GM19023 (cell line): ENCODE results near the gene TRIM56.
"Not testable (repeated sequence)": the region's sequence is repeated elsewhere in the genome, so short reads cannot be mapped to it uniquely, and the experiment has no call there.

Experiments
- ATAC-seq: cut with Tn5 transposase; IDR thresholded peaks from one replicate; pipeline ENCODE4 v1.9.1; 2021; ENCODE audit warnings: mild to moderate bottlenecking, moderate library complexity; ENCODE audit not compliant: unreplicated experiment

TRIM56 gene

DNA sequence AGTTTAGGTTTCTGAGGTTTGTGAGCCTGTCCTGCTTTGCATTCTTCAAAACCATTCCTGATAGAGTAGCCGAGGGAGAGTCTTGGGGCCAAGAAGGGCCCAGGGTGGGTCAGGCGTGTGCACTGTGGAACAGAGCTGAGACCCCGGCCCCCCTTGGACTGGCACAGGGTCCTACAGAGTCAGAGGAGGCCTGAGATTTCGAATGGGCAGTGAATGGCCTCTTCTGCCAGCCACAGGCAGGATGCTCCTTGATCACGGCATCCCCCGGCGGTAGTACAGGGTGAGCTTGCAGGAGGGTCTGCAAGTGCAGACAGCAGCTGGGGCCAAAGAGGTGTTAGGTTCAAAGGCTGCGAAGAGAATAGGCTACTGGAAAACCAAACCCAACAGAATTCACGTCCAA lies 4.6 kb downstream of the TRIM56 start:
- ATAC-seq: no peak

DNA sequence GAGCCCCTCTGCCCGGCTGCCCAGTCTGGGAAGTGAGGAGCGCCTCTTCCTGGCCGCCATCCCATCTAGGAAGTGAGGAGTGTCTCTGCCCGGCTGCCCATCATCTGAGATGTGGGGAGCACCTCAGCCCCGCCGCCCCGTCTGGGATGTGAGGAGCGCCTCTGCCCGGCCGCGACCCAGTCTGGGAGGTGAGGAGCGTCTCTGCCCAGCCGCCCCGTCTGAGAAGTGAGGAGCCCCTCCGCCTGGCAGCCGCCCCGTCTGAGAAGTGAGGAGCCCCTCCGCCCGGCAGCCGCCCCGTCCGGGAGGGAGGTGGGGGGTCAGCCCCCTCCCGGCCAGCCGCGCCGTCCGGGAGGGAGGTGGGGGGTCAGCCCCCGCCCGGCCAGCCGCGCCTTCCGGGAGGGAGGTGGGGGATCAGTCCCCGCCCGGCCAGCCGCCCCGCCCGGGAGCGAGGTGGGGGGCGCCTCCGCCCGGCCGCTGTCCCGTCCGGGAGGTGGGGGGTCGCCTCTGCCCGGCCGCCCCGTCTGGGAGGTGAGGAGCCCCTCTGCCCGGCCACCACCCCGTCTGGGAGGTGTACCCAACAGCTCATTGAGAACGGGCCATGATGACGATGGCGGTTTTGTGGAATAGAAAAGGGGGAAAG lies 7.1 kb downstream of the TRIM56 start:
- not testable (repeated sequence) for ATAC-seq

DNA sequence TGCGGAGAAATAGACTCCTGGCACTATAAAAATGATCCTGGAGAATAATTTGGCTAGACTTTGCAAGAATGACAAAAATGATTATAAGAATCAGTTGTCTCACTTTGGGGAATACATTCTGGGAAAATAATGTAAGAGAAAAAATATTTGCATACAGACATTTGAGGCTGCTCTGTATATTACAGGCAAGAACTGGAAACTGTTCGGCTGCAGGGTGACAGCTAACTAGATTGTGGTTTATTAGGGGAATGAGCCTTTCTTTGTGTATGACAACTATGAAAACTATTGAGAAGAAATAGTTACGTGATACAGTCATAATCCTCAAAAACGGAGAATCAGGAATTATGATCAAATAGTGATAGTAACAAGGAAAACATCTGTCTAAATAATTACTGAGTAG lies 8.6 kb downstream of the TRIM56 start:
- ATAC-seq: no peak

DNA sequence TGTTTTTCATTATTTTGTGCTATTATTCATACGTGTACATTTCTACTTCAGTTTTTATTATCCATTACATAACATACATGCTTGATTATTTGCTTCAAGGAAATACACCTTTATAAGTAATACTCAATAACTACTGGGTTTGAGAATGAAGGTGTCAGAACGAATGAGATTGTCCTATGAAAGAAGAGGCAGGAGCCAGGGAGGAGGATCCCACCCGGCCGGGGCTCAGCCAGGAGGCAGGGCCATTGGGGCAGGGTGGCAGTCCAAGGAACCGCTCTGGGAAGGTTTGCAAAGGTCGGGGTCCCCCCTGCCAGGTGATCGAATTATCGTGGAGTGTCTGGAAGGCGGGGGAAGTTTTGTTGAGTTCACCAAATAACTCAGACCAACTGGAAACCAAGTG lies 9.1 kb downstream of the TRIM56 start:
- no peak for ATAC-seq

DNA sequence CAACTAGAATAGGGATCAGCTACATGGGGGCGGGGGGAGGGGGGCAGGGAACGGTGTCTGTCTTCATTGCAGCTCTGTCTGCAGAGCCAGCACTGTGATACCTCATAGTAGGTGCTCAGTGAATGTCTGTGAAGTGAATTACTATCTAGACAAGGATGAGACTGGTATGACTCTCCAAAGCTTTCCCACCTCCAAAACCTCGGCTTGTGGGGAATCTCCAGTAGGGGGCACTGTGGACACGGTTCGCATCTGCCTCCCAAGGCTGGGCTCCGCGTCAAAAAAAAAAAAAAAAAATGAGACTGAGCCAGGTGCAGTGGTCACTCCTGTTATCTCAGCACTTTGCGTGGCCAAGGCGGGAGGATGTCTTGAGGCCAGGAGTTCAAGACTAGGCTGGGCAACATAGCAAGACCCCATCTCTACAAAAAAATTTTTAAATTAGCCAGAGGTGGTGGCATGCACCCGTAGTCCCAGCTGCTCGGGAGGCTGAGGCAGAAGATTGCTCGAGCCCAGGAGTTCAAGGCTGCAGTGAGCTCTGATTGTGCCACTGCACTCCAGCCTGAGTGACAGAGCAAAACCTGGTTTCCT lies 9.6 kb downstream of the TRIM56 start:
- ATAC-seq: no peak

DNA sequence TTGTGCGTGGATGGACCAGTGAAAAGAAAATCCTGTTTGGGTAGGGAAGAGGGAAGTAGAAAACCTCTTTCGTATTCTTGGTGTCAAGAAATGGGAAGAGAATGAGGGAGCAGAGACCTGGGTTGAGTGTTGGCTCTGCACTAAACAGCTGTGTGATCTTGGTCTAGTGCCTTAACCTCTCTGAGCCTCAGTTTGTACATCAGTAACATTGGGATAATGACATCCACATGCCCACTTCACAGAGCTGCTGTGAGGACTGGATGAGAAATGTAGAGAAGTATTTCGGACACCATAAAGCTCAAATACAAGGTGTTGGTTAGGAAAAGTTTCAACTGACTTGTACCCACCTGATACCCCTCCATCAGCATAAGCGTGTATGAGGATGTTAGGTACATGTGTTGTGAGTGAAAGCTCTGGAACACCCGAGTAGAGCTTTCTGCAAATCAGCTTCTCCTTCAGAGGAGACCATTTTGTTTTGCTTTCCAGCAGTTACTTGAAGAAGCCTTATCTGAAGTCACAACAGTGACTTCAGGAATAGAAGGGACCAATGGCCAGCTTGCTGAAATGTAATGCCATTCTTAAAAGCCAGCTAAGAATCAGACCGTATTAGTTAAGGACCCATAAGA lies 11.2 kb downstream of the TRIM56 start:
- no peak for ATAC-seq

DNA sequence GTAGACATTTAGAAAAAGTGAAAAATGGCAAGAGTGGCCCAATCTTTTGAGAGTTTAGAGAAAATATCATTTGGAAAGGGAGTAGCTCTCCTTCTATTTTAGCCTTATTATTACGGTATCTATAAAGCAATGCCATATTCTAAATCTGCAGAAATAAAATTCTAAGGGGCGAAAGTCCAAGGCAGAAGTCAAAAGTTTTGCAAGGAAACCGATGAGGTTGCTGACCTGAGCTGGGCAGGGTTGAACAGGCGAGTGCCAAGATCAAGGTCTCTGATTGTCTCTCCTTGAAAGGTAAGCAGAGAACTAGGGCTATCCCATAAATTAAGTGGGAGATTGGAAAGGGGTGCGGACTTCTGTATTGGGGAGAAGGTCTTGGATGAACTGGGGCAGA lies 11.7 kb downstream of the TRIM56 start:
- ATAC-seq: no peak

DNA sequence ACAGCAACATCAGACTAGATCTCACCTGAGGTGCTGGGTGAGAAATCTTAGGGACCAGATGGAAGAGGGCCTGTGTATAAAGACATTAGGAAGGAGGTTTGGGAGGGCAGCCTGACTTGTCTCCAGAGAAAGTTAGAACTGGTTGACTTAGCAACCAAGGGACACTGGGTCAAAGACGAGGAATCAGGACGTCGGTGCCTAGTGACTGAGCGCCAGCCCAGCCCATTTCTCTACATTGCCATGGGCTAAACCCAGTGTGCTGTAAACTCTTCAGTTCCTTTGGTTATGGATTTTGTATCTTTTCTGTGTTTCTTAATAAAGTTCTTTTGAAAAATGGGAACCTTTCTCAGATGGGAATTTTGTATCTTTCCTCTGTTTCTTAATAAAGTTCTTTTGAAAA lies 12.3 kb downstream of the TRIM56 start:
- no peak for ATAC-seq

DNA sequence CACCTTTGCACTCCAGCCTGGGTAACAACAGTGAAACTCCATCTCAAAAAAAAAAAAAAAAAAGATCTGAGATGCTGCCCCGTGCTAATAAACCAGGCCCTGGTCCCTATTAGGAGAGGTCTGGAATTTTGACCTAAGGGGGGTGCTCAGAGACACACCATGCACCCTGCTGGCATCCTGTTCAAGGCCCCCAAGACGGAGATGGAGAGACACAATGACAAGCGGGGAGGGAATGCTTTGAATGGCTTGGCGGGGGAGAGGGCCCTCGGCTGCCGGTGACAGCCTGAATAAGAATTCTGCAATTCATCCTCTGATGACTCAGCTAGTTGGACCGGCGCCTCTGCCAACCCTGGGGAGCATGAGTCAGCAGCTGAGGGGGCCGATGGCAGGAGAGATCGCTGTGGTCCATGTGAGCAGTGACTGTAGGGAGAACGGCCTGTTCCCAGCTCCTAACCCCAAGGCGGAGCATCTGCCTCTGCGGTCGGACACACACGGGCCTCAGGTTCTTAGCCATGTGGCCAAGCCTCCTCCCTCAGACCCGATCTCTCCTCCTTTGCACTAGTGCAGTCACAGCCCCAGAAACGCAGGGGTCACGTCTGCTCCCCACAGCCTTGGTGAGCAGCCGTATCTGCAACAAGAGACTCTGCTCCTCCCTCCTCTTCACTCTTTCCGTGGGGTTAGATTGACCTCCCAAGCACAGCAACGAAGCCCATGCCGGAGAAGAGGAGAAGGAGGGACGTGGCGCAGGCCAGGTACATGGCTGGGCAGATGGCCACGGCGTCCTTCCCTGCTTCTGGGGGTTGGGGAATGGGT lies 14.9 kb downstream of the TRIM56 start:
- ATAC-seq: no peak

DNA sequence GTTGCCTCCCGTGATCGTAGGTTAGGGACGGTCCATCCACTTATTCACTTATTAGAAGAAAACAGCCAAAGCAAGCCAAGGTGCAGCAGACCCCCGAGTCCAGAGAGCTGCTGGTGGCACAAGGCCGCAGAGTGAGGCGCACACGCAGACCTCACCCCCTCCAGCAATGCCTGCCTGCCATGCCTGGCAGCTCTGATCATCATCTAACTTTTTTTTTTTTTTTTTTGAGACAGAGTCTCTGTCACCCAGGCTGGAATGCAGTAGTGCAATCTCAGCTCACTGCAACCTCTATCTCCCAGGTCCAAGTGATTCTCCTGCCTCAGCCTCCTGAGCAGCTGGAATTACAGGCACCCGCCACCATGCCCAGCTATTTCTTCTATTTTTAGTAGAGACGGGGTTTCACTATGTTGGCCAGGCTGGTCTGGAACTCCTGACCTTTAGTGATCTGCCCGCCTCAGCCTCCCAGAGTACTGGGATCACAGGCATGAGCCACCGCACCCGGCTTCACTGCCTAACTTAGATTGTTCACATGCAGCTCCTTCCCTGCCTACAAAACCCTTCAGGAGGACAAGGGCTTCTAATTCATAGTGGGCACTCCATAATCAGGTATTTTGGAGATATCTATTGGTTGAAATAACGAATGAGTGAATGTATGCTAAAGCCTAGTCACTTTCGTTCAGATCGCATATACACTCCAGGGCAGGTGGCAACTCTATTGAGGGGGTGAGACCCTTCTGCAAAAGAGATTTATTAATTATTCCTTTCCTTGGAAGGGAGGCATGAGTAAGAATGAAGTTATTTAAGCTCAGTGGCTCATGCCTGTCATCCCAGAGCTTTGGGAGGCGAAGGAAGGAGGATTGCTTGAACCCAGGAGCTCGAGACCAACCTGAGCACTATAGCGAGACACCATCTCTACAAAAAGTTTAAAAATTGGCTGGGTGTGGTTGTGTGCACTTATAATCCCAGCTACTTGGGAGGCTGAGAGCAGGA lies 15.9 kb downstream of the TRIM56 start:
- no peak for ATAC-seq

DNA sequence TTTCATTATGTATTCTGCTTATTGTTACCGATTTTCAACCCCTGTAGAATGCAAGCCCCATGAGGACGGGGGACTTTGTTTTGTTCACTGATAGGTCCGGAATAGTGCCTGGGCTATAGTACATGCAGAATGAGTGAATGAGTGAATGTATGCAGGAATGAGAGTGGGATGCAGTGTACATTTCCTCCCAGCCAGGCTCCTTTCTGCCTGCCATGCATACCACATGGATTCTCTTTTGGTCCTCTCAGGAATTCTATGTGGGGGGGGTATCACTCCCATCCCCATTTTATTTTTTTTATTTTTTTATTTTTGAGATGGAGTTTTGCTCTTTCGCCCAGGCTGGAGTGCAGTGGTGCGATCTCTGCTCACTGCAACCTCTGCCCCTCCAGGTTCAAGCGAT lies 16.7 kb downstream of the TRIM56 start:
- ATAC-seq: no peak

DNA sequence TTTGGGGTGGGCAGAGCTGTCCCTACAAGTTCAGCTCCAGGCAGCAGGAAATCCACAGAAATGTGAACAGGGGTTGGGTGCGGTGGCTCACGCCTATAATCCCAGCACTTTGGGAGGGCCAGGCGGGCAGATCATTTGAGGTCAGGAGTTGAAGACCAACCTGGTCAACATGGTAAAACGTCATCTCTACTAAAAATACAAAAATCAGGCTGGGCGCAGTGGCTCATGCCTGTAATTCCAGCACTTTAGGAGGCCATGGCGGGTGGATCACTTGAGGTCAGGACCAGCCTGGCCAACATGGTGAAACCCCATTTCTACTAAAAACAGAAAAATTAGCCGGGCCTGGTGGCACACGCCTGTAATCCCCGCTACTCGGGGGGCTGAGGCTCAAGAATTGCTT lies 18.4 kb downstream of the TRIM56 start:
- ATAC-seq: not testable (repeated sequence)

DNA sequence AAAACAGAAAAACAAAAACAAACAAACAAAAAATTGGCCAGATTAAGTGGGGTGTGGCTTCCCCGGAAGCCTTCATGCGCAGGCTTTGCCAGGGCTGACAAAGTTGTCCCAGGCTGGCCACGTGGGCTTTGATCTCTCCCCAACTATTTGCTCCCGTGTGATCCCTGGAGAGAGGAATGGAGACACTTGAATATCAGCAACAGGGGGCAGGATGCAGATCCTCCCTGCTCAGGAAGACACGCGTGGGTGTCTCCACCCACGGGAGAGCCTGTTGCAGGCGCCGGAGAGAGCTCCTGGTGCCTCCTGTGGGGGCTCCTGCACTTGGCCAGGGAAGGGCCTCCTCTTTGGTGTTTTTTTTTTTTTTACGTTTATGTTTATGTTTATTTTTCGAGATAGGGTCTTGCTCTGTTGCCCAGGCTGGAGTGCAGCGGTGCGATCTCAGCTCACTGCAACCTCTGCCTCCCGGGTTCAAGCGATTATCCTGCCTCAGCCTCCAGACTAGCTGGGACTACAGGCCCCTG lies 19.0 kb downstream of the TRIM56 start:
- no peak for ATAC-seq

DNA sequence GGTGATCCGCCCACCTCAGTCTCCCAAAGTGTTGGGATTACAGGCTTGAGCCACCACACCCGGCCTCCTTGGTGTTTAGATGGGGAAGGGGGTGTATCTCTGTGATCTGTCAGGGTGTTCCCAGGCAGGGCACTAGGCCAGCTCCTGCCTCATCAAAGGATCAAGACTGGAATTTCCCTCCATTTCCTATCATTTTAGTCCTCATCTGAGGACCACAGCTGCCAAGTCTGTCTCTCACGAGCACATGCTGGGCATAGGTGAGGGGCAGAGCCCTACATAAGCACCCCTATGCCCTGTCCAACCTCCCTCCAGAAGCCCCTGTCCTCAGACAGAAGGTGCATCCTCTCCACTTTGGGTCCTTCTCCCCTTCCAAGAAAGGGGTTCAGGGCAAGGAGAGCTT lies 19.5 kb downstream of the TRIM56 start:
- no peak for ATAC-seq

DNA sequence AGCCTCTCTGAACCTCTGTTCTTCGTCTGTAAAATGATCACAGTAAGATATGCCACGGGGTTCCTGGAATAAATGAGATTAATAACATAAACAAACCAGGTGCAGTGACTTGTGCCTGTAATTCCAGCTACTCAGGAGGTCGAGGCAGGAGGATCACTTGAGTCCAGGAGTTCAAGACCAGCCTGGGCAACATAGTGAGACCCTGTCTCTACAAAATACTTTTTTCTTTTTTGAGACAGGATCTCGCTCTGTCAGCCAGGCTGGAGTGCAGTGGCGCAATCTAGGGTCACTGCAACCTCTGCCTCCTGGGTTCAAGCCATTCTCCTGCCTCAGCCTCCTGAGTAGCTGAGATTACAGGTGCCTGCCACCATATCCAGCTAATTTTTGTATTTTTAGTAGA lies 20.0 kb downstream of the TRIM56 start:
- ATAC-seq: not testable (repeated sequence)

DNA sequence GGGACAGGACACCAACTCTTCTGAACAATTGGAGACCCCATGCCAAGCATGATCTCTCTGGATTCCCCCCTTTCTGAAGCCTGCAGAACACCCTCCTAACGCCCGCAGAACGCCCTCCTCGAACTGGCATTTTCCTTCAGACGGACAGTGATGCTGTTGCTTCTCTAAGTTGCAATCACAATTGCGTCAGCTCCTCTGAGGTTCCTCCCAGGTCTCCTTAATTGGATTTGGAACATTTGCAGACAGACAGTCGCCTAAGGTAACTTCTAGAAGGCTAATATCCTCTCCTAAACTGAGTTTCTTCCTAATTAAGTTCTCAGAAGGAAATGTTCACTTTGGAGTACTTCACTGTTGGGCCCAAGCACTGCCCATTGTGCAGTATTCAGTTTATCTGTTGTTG lies 21.1 kb downstream of the TRIM56 start:
- ATAC-seq: no peak

DNA sequence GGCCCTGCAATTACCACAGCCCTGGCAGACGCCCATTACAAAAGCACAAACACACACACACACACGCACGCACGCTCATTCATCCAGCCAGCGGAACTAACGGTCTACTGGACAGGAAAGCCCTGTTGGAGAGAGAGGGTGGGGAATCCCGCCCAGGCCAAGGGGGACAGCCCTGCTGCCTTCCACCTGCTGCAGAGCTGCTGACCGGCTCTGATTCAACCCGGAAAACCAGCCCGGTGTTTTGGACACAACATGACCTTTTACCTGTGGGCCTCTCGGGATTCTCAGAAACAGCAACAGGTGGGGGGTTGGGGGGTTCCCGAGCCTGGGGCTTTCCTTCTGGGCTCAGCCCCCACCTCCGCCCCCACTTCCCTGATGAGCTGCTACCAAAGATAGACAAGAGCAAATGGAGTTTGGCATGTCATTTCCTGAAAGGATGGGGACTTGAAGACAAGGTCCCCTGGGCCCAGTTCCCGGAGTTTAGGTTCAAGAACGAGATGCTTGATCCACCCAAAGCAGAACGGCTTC lies 23.1 kb downstream of the TRIM56 start:
- no peak for ATAC-seq

DNA sequence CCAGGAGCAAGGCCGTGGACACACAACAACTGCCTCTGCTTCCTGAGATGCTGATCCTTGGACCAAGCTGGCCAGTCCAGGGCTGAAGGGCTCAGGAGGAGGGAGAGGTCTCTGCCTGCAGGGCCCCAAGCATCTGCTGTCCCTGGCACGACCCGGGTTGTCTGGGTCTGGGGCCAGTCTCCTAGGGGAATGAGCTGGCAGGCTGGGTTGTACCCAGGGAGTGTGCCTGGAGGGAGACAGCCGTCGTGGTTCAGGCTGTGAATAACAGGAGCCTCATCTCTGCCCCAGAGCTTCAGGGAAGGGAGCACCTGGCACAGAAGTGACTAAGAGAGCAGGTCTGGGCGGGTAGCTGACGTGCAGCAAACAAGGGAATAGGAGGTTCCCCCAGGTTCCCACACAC lies 23.7 kb downstream of the TRIM56 start:
- ATAC-seq: no peak

DNA sequence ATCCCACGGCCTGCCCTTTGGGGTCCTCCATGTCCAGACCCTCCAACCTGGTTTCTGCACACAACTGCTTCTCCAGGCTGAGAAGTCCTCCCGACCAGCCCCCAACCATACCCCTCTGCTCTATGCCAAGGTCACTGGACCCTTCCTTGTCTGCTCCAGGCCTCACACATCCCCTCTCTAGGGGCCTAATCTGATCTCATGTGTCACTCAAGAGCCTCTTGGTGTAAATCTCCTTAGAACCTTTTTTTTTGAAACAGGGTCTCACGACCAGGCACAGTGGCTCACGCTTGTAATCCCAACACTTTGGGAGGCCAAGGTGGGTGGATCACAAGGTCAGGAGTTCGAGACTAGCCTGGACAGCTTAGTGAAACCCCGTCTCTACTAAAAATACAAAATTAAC lies 24.1 kb downstream of the TRIM56 start:
- no peak for ATAC-seq

DNA sequence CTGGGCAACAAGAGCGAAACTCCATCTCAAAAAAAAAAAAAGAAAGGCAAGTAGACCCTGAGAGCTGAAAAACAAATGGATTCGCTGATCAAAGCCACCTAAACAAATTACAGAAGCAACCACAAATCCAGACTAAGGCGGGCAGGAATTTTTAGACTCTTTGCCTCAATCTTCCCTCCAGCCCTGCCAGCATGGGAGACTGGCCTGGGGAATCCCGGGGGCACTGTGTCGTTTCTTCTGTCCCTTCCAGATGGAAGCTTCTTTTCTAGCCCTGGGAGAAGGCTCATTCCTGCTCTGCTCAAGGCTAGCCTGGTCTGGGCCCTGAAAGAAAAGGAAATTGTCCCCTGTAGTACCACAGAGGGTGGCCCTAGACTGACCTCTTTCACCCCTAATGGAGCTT lies 26.0 kb downstream of the TRIM56 start:
- no peak for ATAC-seq
